Measurements from ENCODE around the gene TP53INP2.

DNA sequence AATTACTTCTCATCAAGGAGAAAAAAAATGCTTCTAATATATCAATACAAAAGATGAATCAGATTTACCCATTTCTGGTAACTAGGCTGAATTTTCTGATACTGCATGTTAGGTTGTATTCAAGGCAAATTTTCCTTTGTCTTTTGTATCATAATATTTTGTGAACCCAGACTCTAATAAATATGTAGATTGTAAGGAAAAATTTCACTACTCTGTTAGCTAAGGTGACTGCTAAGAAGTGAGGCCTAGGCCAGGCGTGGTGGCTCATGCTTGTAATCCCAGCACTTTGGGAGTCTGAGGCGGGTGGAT lies 12.7 kb downstream of the TP53INP2 start:
- TF ChIP-seq, protein P1, sequence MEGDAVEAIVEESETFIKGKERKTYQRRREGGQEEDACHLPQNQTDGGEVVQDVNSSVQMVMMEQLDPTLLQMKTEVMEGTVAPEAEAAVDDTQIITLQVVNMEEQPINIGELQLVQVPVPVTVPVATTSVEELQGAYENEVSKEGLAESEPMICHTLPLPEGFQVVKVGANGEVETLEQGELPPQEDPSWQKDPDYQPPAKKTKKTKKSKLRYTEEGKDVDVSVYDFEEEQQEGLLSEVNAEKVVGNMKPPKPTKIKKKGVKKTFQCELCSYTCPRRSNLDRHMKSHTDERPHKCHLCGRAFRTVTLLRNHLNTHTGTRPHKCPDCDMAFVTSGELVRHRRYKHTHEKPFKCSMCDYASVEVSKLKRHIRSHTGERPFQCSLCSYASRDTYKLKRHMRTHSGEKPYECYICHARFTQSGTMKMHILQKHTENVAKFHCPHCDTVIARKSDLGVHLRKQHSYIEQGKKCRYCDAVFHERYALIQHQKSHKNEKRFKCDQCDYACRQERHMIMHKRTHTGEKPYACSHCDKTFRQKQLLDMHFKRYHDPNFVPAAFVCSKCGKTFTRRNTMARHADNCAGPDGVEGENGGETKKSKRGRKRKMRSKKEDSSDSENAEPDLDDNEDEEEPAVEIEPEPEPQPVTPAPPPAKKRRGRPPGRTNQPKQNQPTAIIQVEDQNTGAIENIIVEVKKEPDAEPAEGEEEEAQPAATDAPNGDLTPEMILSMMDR (IDR thresholded peaks at IDR 0.05 in 2 of 3, conservative IDR thresholded peaks at IDR 0.05 in 1 of 3; ENCODE audit: borderline replicate concordance in 1 of 3, insufficient read depth in 1 of 3, low read depth in 2 of 3, low read length in 2 of 3): no peak
- TF ChIP-seq SIN3A (IDR thresholded peaks at IDR 0.05; ENCODE audit: low read depth): no peak
- TF ChIP-seq POLR2A (IDR thresholded peaks at IDR 0.05; ENCODE audit: borderline replicate concordance, extremely low read depth, insufficient read depth, insufficient read length): no peak
- no peak for TF ChIP-seq CBX3 (IDR thresholded peaks at IDR 0.05; ENCODE audit: low read depth)
- TF ChIP-seq JUND (IDR thresholded peaks at IDR 0.05): no peak
- no peak for TF ChIP-seq SP1 (IDR thresholded peaks at IDR 0.05; ENCODE audit: low read depth)
- no peak for TF ChIP-seq EZH2 (IDR thresholded peaks at IDR 0.05)
- no peak for TF ChIP-seq ZNF274 (IDR thresholded peaks at IDR 0.05; ENCODE audit: low read depth, low read length)
- TF ChIP-seq RAD21 (IDR thresholded peaks at IDR 0.05; ENCODE audit: low read depth): no peak

Measured in HCT116 (cell line).